DLD1 (cell line): ENCODE data around the gene HOXA4.

Experiments used
- in situ Hi-C: cut with HindIII; loops from 2 replicates; pipeline ENCODE4 v1.10.0; 2017; ENCODE audit warnings: low sequenced_read_pairs

Gene HOXA4

DNA sequence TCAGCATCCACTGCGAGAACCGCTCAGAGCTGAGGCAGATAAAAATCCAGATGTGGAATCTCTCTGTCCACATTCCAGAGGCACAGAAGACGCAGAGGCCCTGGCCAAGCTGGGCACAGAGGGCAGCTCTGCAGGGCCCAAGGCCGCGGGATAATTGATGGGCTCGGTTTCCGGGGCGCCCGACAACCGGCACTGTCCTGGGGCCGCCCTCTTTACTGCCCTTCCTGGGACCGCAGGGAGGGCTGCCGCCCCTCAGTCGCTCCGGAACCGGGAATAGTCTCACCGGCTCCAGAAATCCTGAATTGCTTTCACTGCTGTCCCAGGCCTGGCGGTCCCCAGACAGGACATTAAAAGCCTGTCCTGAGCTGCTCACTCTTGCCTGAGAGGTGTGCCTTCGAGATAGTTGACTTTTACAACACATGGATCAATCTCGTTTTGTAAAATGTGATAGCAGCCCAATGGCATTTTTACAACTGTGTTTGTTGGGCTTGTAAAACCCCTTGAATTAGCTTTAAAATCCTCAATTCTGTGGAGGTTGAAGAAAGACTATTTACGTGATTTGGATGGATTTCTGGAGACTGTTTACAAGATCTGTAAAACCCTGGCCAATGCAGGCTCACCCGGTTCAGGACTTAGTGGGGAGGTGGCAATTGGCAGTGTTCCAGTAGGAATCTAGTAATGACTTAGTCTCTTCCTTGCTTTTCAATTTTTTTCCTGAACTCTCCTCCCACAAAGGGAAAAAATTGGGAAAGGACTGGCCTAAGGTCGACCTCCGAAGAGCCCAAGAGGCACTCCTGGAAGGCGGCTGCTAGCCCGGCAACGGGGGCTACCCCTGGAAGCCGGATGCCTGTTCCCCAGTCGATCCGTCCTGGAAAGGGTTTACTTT, 18.4 kb upstream of the HOXA4 start:
- in situ Hi-C loops = no loop called here

DNA sequence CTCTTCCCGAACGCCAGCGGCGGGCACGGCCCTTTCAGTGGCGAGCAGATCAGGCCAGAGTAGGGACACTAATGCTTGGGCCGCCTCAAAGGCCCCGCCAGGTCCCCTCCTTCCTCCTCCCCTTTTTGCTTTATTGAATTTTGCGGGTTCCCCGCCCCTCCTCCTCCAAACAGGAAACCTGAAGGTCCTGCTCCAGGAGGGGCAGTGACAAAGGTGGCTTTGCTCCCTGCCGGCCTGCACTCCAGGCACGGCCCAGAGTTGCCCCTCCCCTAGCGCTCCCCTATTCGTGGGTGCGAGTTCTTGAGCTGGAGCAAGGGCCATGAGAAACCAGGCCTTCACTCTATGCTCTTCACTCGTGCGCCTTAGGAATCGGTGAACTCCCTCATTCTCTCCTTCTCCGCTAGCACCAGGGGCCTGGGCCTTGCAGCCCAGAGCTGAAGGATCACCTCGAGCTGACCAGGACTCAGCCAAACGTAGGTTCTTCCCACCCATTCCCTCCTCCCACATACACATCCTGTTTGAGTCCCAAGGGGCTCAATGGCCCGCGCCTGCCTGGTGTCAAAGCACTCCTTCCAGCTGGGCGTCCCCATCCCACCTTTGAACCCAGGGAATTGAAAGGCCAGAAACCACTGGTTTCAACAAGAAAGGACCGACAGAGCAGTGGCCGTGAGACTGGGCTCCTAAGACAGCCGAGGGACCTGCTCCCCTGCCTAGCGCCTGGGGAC, 17.6 kb upstream of the HOXA4 start:
- in situ Hi-C loops = no loop called here

DNA sequence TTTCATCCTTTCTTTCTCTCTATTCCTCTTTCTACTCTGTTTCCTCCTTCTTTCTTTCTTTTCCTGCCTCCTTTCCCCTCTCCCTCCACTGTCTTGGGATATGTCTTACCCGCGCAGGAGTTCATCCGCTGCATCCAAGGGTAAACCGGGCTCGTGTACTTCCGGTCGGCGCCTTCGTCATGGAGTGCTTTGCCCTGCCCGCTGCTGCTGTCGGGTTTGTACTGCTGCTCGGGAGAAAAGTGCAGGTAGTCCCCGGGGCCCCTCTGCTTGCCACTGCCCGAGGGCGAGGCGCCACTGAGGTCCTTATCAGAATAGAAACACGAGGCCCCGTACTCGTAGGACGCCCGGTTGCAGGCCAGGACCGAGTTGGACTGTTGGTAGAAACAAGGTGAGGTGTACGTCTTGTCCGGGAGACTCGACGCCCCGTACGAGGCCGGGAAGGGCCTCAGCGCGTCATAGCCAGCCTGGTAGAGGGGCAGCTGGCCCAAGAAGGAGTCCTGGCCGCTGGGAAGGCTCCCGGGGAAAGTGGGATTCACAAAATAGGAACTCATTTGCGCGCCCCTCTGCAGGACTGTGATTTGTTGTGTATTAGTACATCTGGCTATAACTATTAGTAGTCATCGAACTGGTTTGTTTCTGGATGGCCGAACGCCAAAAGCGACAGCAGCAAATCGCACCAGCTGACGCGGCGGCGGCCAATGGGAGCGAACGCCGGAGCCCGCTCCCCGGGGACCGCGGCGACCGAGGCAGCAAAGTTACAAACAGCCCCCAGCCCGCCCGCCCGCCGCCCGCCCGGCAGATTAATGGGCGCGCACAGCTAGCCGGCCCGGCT, 16.9 kb upstream of the HOXA4 start, which contains the start of gene HOXA6:
Gene HOXA6 (minus strand): TSS at position 576 of the 832 bp plus-strand sequence. CDS start 25 bp downstream, at position 551.
- in situ Hi-C loops = no loop called here

DNA sequence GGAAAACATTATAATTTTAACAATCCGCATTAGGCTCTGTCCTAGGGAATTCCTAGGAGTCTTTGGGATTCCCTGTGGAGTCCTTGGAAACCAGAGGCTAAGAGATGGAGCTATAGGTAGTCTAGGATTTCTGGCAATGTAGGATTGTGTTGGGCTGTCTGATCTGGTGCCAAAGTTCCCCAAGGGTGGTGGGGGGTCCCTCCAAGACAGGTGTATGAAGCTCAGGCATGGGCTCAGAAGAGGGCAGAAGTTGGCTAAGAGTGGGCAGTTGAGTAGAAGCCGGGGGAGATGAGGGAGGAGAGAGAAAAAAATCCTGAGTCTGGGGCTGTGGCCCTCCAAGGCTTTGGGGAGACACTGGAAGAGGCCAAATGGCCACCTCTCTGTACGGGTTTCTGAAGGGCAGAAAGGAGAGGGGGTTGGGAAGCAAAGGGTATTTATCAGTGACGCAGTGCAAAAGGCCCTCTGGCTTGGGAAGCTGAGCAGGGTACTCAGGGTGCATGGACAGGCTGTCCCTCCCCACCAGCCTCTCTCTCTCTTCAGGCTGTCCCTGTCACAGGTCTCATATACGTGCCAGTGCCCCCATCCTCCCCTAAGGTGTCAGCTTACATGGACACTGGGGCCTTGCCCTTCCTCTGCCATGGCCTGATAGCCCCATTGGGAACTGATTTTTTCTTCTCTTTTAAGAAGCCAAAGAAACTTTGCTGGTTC, 16.1 kb upstream of the HOXA4 start:
- in situ Hi-C loops = no loop called here

DNA sequence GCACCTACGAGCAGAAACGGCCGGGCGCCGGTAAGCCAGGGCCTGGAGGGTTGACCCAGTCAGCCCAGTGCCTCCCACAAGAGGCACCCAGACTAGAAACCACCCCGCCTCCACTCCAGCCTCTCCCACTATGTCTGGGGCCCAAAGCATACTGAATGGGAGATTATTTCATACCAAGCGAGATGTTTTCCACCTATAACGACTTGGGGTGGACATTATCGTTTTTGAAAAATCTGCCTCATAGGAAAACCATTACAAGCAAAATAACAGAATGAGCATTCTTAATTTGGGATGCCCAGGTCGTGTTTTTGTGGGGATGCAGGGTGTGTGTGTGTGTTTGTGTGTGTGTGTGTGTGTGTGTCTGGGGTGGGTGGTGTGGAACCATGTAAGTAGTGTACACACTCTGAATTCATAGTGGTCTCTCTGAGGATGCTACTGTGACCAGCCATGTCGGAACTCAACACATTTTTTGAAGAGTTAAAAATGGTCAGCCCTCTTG, 15.4 kb upstream of the HOXA4 start:
- in situ Hi-C loops = no loop called here

DNA sequence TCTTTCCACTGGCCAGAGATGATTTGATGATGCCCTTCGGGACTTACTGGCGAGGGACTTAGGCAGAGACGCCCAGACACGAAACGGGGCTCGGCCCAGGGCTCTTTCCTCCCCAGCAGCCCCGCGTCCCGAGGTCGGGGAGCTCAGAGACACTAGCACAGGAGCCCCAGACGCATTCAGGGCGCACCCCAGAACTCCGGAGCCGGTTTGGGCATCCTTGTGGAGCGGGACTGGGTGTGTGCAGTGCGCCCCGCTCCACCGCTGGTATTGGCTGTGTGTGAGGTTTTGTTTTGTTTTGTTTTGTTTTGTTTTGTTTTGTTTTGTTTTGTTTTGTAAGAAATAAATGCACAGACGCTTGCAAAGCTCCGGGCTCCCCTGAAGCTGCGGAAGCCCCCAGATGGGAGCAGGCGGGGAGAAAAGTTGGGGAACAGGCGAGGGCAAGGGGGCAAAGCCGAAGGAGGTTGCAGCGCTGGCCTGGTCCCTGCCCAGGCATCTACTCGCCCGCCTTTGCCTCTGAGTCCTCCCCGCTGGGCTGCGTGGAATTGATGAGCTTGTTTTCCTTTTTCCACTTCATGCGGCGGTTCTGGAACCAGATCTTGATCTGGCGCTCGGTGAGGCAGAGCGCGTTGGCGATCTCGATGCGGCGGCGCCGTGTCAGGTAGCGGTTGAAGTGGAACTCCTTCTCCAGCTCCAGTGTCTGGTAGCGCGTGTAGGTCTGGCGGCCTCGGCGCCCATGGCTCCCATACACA, 14.8 kb upstream of the HOXA4 start:
- in situ Hi-C loops = no loop called here

DNA sequence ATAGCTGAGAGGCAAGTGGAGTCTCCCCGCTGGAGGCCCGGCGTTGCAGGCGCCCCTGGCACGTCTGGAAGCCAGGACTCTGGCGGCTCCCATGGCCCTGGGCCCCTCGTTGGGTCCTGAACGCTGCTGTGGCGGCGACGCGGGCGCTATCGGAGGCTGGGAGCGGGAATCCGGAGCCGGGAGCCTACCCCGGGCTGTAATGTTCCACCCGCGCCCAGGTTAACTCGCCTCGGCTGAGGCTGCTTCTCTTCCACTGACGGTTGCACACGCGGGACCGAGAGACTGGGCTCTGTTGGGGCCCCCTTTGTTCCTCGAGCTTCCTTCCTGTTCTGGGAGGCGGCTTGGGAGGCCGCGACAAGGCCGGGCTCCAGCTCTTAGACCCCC, 14.2 kb upstream of the HOXA4 start:
- in situ Hi-C loops = no loop called here

DNA sequence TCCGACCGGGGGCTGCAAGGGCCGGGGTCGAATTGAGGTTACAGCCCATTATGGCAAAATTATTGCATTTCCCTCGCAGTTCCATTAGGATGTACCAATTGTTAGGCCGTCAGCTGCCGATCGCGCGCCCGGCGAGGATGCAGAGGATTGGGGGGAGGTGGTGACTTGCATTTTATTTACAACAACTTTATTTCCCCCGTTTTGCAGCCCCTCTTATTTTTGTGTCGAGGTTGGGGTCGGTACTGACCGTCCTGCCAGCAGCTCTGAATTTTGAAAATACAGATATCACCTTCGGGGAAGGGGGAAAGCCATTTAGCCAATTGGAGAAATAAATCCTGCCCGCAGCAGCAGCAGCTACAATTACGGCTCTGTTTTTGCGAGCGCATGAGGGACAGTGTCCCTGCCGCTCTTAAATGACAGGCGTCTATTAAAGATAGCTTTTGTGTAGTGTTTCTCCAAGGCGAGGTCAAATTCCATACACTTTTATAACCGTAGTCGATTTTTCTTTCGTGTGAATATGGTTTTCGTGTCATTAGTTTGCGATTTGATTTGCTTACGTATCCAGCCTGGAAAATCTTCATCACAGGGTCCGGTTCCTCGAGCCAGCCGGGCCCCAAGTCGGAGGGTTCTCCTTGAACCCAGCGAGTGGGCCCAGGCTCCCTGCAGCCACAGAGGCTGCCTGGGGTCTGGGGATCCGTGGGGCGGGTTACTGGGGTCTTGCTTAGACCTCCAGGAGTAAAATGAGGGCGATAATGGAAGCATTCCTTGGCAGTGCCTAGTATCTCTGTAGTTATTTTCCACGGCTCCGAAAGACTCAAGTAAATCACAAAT, 13.6 kb upstream of the HOXA4 start:
- in situ Hi-C loops = no loop called here

DNA sequence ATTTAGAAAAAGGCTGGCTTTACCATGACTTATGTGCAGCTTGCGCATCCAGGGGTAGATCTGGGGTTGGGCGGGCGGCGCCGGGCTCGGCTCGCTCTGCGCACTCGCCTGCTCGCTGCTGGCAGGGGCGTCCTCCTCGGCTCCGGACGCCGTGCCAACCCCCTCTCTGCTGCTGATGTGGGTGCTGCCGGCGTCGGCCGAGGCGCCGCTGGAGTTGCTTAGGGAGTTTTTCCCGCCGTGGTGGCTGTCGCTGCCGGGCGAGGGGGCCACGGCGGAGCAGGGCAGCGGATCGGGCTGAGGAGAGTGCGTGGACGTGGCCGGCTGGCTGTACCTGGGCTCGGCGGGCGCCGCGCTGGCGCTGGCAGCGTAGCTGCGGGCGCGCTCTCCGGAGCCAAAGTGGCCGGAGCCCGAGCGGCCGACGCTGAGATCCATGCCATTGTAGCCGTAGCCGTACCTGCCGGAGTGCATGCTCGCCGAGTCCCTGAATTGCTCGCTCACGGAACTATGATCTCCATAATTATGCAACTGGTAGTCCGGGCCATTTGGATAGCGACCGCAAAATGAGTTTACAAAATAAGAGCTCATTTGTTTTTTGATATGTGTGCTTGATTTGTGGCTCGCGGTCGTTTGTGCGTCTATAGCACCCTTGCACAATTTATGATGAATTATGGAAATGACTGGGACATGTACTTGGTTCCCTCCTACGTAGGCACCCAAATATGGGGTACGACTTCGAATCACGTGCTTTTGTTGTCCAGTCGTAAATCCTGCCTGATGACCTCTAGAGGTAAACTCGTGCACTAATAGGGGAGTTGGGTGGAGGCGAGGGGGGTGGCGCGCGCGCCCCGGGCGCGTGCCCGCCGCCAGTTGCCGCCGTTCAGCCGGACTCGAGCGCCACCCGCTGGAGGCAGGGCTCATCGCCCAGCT, 12.7 kb upstream of the HOXA4 start, which contains the start of gene HOXA5:
Gene HOXA5 (minus strand): TSS at position 659 of the 927 bp plus-strand sequence. CDS start 74 bp downstream, at position 585.
- in situ Hi-C loops = no loop called here

DNA sequence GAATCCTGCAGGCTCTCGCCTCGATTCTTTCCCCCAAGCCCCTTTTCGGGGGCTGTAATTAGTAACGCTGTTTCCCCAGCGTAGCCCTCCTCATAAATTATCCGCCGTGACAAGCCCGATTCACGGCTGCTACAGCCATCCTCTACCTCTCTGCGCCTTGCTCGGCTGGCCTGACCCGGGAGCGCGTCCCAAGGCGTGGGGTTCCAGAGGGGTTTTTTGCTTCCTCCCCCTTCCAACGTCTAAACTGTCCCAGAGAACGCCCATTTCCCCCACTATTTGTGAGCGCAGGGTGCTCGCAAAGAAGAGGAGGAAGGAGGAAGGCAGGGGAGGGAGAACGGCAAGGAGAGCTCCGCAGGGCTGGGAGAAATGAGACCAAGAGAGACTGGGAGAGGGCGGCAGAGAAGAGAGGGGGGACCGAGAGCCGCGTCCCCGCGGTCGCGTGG, 12.0 kb upstream of the HOXA4 start:
- in situ Hi-C loops = no loop called here

DNA sequence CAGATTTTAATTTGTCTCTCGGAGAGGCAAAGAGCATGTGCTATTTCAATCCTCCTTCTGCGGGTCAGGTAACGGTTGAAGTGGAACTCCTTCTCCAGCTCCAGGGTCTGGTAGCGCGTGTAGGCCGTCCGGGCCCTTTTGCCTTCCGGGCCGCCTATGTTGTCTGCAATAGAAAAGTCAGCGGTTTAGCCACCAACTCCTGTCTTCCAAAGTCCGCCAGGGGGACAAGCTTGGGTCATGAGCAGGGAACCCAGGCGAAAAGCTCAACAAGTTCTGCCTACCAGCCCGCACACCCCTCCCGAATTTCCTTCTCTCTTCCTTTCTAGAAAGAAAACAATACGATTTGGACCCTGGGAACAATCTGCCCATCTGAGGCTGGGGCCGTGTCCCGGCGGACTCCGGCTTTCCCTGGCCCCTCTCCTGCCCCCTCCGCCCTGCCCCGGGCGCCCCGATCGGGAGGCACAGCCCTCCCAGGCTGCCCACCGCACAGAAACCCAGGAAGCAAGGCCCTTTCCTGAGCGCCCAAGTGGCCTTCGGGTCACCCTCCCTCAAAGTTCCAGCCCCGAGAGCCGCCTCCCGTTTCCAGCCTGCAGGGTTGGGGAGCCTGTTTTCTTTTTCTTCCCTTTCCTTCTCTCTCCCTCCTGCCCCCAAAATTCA, 11.5 kb upstream of the HOXA4 start:
- in situ Hi-C loops = no loop called here

DNA sequence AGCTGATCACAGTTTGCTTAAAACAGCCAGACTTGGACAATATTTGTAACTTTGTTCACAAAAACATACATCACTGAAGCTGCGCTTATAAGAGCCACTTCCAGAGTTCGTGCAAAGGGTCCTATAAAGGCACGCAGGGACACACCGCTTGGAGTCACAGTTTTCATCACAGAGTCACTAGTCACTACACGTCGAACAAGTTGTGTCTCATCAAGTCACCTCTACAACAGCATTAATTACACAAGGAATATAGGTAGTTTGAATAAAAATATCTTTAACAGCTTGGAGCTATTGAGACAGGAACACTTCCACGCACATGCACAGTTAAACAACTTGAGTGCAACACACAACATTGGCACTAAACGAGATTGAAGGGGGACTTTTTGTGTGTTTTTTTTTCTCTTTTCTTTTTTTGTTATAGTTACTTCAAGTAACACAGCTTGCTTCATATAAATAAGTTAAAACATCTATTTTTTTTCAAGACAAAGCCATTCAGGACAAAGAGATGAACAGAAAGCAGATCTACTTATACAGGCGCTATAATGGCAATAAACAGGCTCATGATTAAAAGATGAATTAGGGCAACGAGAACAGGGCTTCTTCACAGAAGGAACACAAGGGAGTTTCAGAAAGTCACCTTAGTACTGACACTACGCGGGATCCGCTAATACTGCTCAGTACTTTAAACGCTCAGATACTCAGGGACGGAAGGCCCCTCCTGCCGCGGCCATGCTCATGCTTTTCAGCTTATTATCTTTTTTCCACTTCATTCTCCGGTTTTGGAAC, 10.8 kb upstream of the HOXA4 start:
- in situ Hi-C loops = no loop called here

DNA sequence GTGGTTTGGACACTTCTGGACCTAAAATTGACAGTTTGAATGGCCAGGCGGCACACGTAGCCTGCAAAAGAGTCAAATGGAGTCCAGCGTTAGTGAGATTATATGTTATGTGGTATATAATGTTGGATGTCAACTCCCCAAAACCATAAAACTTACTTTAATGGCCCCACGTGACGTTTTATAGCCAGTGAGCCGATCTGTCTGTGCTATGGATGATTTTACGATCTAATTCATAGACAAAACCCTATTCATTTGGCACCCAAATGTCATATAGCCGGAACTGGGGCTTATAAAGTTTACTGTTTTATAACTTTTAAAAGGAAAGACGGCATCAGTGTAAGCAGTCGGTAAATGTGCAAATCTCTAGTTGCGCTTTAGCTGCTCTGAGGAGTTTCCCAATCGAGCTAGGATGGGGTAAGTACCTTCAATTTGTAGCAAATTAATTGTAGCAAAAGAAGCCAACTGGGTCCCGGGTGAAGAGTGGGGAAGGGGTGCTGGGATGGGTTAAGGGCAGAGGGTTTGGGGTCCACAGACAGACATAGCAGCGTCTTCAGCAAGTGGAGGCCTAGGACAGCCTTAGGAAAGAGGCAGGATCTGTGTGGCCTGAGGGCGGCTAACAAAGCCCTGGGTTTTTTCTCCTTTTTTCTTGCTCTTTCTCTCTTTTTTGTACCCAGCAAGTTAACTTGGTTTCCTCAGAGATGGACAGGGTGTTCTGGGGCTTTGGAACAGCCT, 9.7 kb upstream of the HOXA4 start:
- in situ Hi-C loops = no loop called here

DNA sequence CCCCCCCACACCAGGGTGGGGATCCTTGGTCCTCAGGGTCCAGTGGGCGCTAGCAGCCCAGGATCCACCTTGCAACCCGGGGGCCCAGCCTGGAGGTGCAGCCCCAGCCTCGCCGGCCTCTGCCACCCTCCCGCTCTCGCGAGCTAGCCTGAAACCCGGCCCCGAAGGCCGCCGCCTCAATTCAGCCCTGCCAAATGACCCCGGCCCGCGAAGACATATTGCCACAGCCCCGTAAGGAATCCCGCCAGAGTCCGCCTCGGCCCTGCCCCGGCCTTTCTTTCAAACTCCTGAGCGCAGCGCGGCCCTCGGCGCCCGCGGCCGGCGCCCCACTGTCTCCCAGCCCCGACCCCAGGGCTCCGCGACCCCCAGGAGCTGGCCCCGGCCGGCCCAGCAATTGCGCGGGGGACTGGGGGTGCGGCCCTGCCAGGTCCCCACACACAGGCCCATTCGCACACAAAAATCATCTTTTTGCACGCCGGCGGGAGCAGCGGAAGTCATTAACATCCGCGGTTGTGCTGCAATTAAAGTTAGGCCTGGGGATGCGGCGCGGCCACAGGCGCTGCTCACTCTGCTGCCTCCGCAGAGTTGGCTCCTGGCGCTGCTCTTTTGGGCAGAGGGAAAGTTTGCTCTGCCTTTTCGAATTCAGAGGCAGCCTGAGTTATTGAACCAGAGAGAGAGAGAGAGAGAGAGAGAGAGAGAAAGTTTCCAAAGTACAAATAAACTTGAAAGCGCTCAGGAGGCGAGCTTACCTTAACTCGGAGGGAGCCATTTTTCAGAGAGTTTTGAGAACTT, 9.0 kb upstream of the HOXA4 start:
- in situ Hi-C loops = no loop called here

DNA sequence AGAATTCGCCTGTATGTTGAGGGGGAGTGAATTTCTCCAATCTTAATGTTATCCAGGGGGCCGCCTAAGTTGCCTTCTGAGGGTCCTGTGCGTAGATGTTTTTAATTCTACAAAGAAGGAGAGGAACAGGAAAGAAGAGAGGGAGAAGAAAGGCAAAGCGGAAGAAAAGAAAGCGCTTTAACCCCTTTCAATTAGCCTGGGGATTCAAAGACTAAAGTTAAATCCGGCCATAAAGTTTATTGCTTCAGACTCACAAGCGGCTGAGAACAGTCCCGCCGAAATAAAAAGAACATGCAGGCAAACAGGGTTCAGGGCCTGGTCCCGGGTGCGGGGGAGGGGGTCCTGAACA, 8.4 kb upstream of the HOXA4 start:
- in situ Hi-C loops = no loop called here
